RWPE2 (cell line): Measurements from ENCODE around the gene LRRIQ1.

Experiments used
- ATAC-seq: fragments of 200-7000 bp; cut with Tn5 transposase; 3 replicates; pipeline ENCODE4 v1.9.1; 2021; ENCODE audit warnings: low read depth
- DNase-seq: peaks from one replicate; pipeline ENCODE4 v3.0.0-alpha.2; 2020; ENCODE audit warnings: low spot score
- H3K27ac ChIP-seq: fragments of 450-650 bp; 2 replicates; pipeline ENCODE4 v1.5.1; 2017; ENCODE audit warnings: mild to moderate bottlenecking; ENCODE audit not compliant: poor library complexity, severe bottlenecking
- H3K27me3 ChIP-seq: fragments of 250-450 bp; sonication (Bioruptor Pico); 2 replicates; pipeline ENCODE4 v1.5.1; 2021; ENCODE audit warnings: mild to moderate bottlenecking, moderate library complexity; ENCODE audit not compliant: insufficient read depth, poor library complexity, severe bottlenecking
- H3K36me3 ChIP-seq: fragments of 250-450 bp; sonication (Bioruptor Pico); 2 replicates; pipeline ENCODE4 v1.5.1; 2020; ENCODE audit warnings: low read depth, mild to moderate bottlenecking, moderate library complexity
- H3K4me1 ChIP-seq: fragments of 250-450 bp; sonication (Bioruptor Pico); 2 replicates; pipeline ENCODE4 v1.5.1; 2021; ENCODE audit warnings: mild to moderate bottlenecking, moderate library complexity; ENCODE audit not compliant: insufficient read depth, poor library complexity, severe bottlenecking
- H3K4me3 ChIP-seq: fragments of 250-450 bp; sonication (Bioruptor Pico); 2 replicates; pipeline ENCODE4 v1.5.1; 2021; ENCODE audit warnings: mild to moderate bottlenecking, moderate library complexity; ENCODE audit not compliant: severe bottlenecking
- H3K9me3 ChIP-seq: fragments of 250-450 bp; sonication (Bioruptor Pico); 2 replicates; pipeline ENCODE4 v1.5.1; 2021; ENCODE audit warnings: mild to moderate bottlenecking, moderate library complexity; ENCODE audit not compliant: severe bottlenecking
- CTCF ChIP-seq: fragments of 450-650 bp; IDR thresholded peaks from one replicate; pipeline ENCODE4 v1.5.1; 2017; ENCODE audit warnings: mild to moderate bottlenecking, moderate library complexity; ENCODE audit not compliant: poor library complexity, severe bottlenecking

The LRRIQ1 gene

GRCh38 chr12:85244561-85244960 is 208.4 kb downstream of the LRRIQ1 start:
- H3K4me1 ChIP-seq, result no peaks in the 10 kb centered on the region
- H3K9me3 ChIP-seq, result no peaks in the 10 kb centered on the region
- H3K4me3 ChIP-seq, result no peak overlapping the region
- H3K27me3 ChIP-seq, result no peaks in the 10 kb centered on the region
- no peak for TF ChIP-seq CTCF
- H3K36me3 ChIP-seq, result no peaks in the 10 kb centered on the region
- ATAC-seq (no peak), DNase-seq (no peak)
- H3K27ac ChIP-seq, result no peak overlapping the region

DNA sequence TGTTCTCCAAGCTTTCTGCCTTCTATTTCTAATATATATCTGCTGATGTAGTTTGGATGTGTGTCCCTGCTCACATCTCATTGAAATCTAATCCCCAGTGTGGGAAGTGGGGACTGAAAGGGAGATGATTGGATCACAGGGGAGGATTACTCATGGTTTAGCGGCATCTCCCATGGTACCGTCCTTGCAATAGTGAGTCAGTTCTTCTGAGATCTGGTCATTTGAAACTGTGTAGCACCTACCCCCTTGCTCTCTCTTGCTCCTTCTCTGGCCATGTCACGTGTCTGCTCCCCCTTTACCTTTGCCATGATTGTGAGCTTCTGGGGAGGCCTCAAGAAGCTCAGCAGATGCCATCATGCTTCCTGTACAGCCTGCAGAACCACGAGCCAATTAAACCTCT is 217.7 kb downstream of the LRRIQ1 start:
- no peaks in the 10 kb centered on the region for H3K36me3 ChIP-seq
- no peaks in the 10 kb centered on the region for H3K27me3 ChIP-seq
- H3K4me1 ChIP-seq, result no peaks in the 10 kb centered on the region
- no peak overlapping the region for H3K27ac ChIP-seq
- ATAC-seq (peak; percentile 31; the same call in 1 of the 3 replicates), DNase-seq (no peak)
- no peak overlapping the region for H3K4me3 ChIP-seq
- no peak for TF ChIP-seq CTCF
- no peaks in the 10 kb centered on the region for H3K9me3 ChIP-seq

GRCh38 chr12:85257671-85258070 is 221.5 kb downstream of the LRRIQ1 start:
- Histone ChIP-seq H3K9me3 (no peaks in the 10 kb centered on the region), H3K4me3 (no peak overlapping the region), H3K27ac (no peak overlapping the region), H3K4me1 (no peaks in the 10 kb centered on the region), H3K36me3 (no peaks in the 10 kb centered on the region), H3K27me3 (no peaks in the 10 kb centered on the region)
- DNase-seq, result no peak
- TF ChIP-seq CTCF, result no peak
- no peak for ATAC-seq

DNA sequence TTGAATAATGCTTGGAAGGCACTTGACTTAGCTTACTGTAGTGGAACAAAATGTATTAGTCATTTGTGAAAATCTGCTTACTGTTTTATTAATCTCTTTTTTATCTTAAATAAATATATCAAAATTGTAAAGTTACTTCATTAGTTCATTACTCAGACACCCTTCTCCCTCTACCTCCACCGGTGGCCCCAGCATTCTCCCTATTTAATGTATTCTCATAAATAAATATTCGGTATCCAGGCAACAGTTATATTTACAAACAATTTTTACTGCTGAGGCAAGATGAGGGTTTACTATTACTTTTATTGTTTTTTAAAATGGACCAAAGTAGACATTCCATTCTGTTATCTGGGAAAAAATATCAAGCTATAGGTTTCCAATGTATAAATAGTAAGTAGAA is 224.3 kb downstream of the LRRIQ1 start:
- ATAC-seq, result no peak
- Histone ChIP-seq H3K27ac (no peak overlapping the region), H3K4me3 (no peak overlapping the region), H3K27me3 (no peaks in the 10 kb centered on the region), H3K9me3 (no peaks in the 10 kb centered on the region), H3K36me3 (no peaks in the 10 kb centered on the region), H3K4me1 (no peaks in the 10 kb centered on the region)
- no peak for TF ChIP-seq CTCF
- no peak for DNase-seq

DNA sequence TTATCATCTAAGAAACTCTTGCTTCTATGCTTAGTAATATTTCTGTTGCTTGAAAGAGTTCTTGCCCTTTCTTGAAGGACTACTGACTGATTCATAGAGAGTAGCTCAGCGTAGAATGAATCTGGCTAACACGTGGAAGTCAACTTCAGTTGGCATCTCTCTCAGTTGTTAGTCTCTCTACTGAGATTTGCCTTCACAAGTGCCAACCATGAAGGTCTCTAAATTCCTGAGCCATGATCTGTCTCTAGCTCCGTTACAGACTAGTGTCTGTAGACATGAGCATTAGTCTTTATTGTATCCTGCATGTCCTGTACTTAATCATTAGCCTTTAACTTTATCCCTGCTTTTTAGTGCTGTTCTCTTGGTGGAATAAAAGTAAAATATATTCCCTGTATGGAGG is 224.7 kb downstream of the LRRIQ1 start:
- TF ChIP-seq CTCF, result no peak
- no peak overlapping the region for H3K27ac ChIP-seq
- peak; percentile 63 for ATAC-seq

More for the DNA sequence above, 224.7 kb downstream of the LRRIQ1 start:
- Histone ChIP-seq H3K36me3 (no peaks in the 10 kb centered on the region), H3K9me3 (no peaks in the 10 kb centered on the region), H3K4me3 (no peak overlapping the region), H3K4me1 (no peaks in the 10 kb centered on the region), H3K27me3 (no peaks in the 10 kb centered on the region)
- no peak for DNase-seq
